ENCODE results near the gene HOXB4.

The HOXB4 gene

DNA sequence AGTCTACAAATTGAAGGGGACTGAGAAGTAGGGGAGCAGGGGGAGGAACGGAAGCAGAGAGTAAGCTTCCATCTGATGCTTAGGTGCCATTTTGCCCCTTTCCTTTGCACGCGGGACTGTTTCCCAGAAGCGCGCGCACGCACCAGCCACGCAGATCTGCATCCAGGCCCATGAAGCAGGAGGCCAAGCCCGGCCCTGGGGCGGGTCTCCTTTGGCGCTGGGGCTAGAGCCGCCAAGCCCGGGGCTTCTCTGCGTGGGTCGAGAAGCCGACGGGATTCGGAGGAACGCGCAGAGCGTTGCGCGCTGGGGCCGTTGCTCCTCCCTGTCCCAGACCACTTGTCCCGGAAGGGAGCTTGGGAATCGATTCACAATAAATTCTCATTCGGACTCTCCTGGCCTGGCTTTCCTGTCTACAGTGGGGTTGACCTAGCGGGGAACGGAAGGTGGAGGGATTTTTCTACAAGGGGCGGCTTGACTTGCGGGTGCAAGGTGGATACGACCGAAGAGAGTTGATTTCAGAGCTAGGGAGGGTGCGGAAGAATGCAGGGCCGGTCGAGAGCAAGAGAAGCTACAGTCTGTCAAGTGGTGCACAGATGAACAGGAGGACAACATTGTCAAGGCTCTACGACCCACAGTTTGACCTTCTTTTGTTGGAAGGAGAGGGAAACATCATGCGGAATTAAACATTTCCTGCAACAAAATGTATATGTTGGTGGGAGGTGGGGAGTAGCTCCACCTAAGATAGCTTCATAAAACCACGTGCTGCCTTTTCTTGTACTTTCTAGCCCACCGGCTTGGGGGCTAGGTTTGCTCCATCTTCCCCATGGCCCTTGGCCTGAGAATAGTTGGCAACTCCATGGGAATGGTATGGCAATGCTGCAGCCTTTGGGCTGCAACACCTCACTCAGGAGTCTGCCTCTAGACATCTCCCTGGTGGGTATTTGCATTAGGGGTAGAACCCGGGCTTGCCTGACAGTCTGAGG is 43.6 kb upstream of the HOXB4 start:
- peaks cover 16 to 37% of the 10 kb centered on the region in 2 donors for H3K27me3 ChIP-seq (ENCODE audit: control insufficient read depth in 2 of 2, insufficient read depth in 2 of 2, low read length in 2 of 2)
- no peaks in the 10 kb centered on the region for H3K36me3 ChIP-seq (ENCODE audit: control insufficient read depth in 2 of 2, insufficient read depth in 2 of 2, low read length in 2 of 2)
- peak overlapping the region in 1 of 2 donors; percentile 49 for H3K9ac ChIP-seq (ENCODE audit: low read depth in 1 of 2, low read length in 2 of 2)

DNA sequence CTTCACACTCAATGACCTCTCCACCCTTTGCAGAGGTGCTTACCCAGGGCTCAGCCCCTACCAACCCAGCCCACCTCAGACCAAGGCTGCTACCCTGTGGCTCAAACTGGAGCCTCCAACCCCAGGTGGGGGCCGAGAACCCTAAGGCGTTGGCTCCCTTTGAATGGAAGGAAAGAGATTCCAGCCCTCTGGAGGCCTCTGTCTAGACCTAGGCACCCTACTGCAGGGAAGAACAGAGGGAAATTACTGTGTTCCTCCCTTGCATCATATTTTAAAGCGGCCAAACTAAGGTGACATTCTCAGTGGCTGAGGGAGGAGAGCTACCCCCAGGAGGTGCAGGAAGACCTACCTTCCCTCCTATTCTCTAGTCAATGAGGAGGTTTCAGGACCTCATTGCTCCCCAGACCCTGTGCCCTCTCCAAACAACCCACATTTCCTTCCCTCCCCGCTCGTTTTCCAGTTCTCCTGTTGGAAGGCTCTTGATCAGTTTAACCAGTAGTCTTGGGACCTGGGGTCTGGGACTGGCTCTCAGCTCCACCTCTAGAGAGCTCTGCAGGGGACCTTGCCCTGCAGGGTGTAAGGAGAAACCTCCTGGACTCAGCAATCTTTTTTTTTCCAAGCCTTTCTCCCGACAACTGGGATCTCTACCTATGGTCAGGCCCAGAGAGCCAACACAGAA is 42.5 kb upstream of the HOXB4 start:
- no peaks in the 10 kb centered on the region for H3K9me3 ChIP-seq (ENCODE audit: control insufficient read depth in 2 of 2, low read length in 2 of 2)
- peaks cover 45 to 46% of the 10 kb centered on the region in 2 donors for H3K4me1 ChIP-seq (ENCODE audit: control insufficient read depth in 2 of 2, insufficient read depth in 2 of 2, low read length in 2 of 2)
- peak overlapping the region; percentile 5 to 71 for H3K27ac ChIP-seq (ENCODE audit: low read depth in 2 of 2, low read length in 2 of 2)
- H3K36me3 ChIP-seq (ENCODE audit: control insufficient read depth in 2 of 2, insufficient read depth in 2 of 2, low read length in 2 of 2): no peaks in the 10 kb centered on the region
- H3K27me3 ChIP-seq (ENCODE audit: control insufficient read depth in 2 of 2, insufficient read depth in 2 of 2, low read length in 2 of 2): peaks cover 27 to 45% of the 10 kb centered on the region in 2 donors
- H3K4me3 ChIP-seq (ENCODE audit: low read length in 2 of 2): peak overlapping the region in 1 of 2 donors; percentile 48
- H3K9ac ChIP-seq (ENCODE audit: low read depth in 1 of 2, low read length in 2 of 2): no peak overlapping the region

More for the DNA sequence above, 43.6 kb upstream of the HOXB4 start:
- H3K4me3 ChIP-seq (ENCODE audit: low read length in 2 of 2): no peak overlapping the region
- peaks cover 42 to 47% of the 10 kb centered on the region in 2 donors for H3K4me1 ChIP-seq (ENCODE audit: control insufficient read depth in 2 of 2, insufficient read depth in 2 of 2, low read length in 2 of 2)
- no peaks in the 10 kb centered on the region for H3K9me3 ChIP-seq (ENCODE audit: control insufficient read depth in 2 of 2, low read length in 2 of 2)
- peak overlapping the region in 1 of 2 donors; percentile 2 for H3K27ac ChIP-seq (ENCODE audit: low read depth in 2 of 2, low read length in 2 of 2)

DNA sequence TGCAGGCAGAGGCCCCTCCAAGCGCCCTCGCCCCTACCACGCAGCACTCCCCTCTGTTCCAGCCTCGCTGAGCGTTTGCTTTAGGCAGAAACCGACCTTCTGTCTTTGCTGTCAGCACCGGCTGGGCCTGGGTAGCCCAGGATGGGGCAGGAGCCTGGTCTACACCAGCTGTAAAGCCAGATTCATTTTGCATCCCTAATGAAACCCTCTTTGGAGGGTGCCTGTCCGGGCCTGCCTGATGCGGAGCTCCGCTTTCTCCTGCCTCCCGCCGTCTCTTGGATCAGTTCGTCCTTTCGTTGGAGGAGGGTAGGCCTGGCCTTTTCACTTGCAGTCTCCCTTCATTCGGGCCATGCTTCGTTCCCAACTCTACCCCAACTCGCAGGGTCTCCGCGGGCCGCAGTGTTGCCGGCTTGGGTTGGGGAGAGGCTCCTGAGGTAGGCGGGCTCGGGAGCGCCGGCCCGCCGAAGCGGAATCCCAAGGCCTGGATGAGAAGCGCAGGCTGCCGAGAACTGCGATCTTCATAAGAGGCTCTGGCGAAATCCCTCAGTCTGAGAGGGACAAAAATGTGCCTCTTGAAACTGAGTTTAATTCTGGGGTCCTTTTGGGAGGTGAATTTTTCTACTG is 41.8 kb upstream of the HOXB4 start:
- peak overlapping the region; percentile 38 to 48 for H3K4me3 ChIP-seq (ENCODE audit: low read length in 2 of 2)
- no peaks in the 10 kb centered on the region for H3K36me3 ChIP-seq (ENCODE audit: control insufficient read depth in 2 of 2, insufficient read depth in 2 of 2, low read length in 2 of 2)
- H3K27me3 ChIP-seq (ENCODE audit: control insufficient read depth in 2 of 2, insufficient read depth in 2 of 2, low read length in 2 of 2): peaks cover 33 to 49% of the 10 kb centered on the region in 2 donors
- H3K9ac ChIP-seq (ENCODE audit: low read depth in 1 of 2, low read length in 2 of 2): peak overlapping the region in 1 of 2 donors; percentile 45
- peak overlapping the region; percentile 63 to 71 for H3K27ac ChIP-seq (ENCODE audit: low read depth in 2 of 2, low read length in 2 of 2)
- no peaks in the 10 kb centered on the region for H3K9me3 ChIP-seq (ENCODE audit: control insufficient read depth in 2 of 2, low read length in 2 of 2)
- H3K4me1 ChIP-seq (ENCODE audit: control insufficient read depth in 2 of 2, insufficient read depth in 2 of 2, low read length in 2 of 2): peaks cover 40 to 42% of the 10 kb centered on the region in 2 donors

DNA sequence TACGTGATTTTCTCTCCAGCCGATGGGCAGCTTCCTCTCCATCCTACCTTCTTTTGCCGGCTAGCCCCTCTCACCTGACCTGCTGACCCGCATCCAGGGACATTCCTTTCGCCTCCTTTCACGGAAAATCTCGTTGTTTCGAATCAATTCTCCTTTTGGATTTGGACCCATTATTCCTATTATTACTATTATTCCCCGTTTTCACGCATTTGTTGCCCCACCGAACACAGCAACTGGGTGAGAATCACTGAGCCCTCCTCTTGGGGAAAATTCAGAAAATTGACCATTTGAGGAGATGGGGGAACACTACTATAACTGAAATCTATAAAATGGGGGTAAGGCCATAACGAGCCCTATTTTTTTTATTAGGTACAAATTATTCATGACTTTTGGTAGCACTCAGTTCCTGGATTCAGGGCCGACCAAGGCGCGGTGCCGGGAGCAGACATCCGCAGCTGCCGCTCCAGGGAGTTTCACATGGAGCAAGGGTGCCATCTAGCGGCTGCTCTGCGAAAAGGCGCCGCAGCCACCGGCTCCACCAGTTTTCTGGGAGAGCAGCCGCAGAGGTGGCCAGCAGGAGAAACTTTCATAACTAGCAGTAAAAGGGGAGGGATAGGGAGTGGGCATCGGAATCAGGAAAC is 40.2 kb upstream of the HOXB4 start:
- peak overlapping the region; percentile 56 to 61 for H3K4me3 ChIP-seq (ENCODE audit: low read length in 2 of 2)
- no peaks in the 10 kb centered on the region for H3K36me3 ChIP-seq (ENCODE audit: control insufficient read depth in 2 of 2, insufficient read depth in 2 of 2, low read length in 2 of 2)
- no peaks in the 10 kb centered on the region for H3K9me3 ChIP-seq (ENCODE audit: control insufficient read depth in 2 of 2, low read length in 2 of 2)
- peak overlapping the region; percentile 13 to 24 for H3K9ac ChIP-seq (ENCODE audit: low read depth in 1 of 2, low read length in 2 of 2)
- peak overlapping the region; percentile 76 for H3K27ac ChIP-seq (ENCODE audit: low read depth in 2 of 2, low read length in 2 of 2)
- H3K27me3 ChIP-seq (ENCODE audit: control insufficient read depth in 2 of 2, insufficient read depth in 2 of 2, low read length in 2 of 2): peaks cover 42 to 46% of the 10 kb centered on the region in 2 donors
- peaks cover 44 to 47% of the 10 kb centered on the region in 2 donors for H3K4me1 ChIP-seq (ENCODE audit: control insufficient read depth in 2 of 2, insufficient read depth in 2 of 2, low read length in 2 of 2)

DNA sequence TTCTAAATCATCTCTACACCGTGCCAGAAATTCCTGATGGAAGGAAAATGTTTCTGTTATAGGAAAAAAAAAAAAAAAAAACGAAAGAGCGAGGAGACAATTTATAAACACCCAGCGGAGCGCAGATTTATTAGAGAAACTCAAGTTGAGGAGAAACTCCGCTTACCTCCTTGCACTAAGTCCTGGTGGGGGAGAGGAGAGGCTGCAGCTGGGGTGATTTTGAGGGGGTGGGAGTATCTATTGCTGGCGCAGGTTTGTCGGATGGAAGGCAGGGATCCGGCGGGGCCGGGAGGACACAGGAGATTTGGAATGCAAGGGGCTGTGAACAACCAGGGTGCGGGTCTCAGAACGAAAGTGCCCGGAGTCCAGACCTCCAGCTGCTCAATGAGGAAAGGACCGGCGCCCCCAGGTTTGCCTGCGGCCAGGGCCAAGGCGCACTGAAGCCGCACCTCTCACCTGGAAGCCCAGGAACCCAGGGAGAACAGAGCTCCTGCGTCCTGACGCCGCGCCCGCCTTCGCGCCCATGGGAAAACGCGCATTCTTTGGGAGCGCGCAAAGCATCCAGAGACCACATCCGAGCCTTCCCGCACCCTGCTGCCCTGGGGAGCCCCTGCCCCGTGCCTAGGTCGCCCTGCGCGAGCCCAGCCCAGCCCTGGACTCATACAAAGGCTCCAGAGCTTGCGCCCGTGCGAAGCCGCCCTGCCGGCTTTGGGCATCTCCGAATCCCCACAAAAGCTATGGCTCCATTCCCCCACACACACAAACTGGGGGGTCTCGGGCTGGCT is 39.5 kb upstream of the HOXB4 start:
- Histone ChIP-seq H3K27ac (ENCODE audit: low read depth in 2 of 2, low read length in 2 of 2) (no peak overlapping the region), H3K4me3 (ENCODE audit: low read length in 2 of 2) (peak overlapping the region; percentile 34 to 50), H3K9me3 (ENCODE audit: control insufficient read depth in 2 of 2, low read length in 2 of 2) (no peaks in the 10 kb centered on the region), H3K36me3 (ENCODE audit: control insufficient read depth in 2 of 2, insufficient read depth in 2 of 2, low read length in 2 of 2) (no peaks in the 10 kb centered on the region), H3K27me3 (ENCODE audit: control insufficient read depth in 2 of 2, insufficient read depth in 2 of 2, low read length in 2 of 2) (peaks cover 43% of the 10 kb centered on the region in 2 donors), H3K9ac (ENCODE audit: low read depth in 1 of 2, low read length in 2 of 2) (peak overlapping the region; percentile 24 to 25), H3K4me1 (ENCODE audit: control insufficient read depth in 2 of 2, insufficient read depth in 2 of 2, low read length in 2 of 2) (peaks cover 44 to 47% of the 10 kb centered on the region in 2 donors)

DNA sequence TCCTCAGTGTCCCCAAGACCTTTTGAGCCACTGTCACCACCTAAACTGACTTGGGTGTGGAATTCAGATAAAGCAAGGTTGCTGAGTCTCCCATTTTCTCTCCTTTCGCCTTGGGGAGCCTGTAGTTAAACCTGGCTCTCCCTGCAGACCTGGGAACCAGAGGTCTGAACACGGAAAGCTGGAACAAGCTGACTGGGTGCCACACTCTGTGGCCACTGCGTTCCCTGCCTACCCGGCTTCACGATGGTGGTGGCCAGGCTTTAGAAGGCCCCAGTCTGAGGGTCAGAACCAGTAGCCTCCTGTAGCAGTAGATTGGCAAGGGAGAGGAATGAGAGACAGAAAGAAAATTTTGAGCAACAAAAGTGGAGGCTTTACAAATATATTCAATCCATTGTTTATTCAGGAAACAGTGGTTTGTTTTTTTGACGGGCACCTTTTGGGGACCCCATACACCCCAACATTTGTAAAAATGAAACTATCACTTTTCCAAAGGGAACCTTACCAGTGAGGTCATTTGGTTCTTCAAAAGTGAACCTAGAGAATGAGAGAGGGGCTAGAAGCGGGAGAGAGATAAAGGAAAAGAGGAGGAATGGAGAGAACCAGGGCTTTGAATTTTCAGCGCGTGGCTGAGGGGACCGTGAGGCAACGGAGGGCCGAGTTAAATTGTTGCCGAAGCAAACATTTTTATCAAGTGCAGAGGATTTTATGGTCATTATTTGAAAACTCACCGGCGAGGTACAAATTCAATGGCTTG is 38.7 kb upstream of the HOXB4 start:
- Histone ChIP-seq H3K4me1 (ENCODE audit: control insufficient read depth in 2 of 2, insufficient read depth in 2 of 2, low read length in 2 of 2) (peaks cover 41 to 47% of the 10 kb centered on the region in 2 donors), H3K27ac (ENCODE audit: low read depth in 2 of 2, low read length in 2 of 2) (peak overlapping the region in 1 of 2 donors; percentile 27), H3K9me3 (ENCODE audit: control insufficient read depth in 2 of 2, low read length in 2 of 2) (no peaks in the 10 kb centered on the region), H3K9ac (ENCODE audit: low read depth in 1 of 2, low read length in 2 of 2) (peak overlapping the region in 1 of 2 donors; percentile 25), H3K27me3 (ENCODE audit: control insufficient read depth in 2 of 2, insufficient read depth in 2 of 2, low read length in 2 of 2) (peaks cover 43 to 46% of the 10 kb centered on the region in 2 donors), H3K4me3 (ENCODE audit: low read length in 2 of 2) (peak overlapping the region; percentile 34 to 50), H3K36me3 (ENCODE audit: control insufficient read depth in 2 of 2, insufficient read depth in 2 of 2, low read length in 2 of 2) (no peaks in the 10 kb centered on the region)

DNA sequence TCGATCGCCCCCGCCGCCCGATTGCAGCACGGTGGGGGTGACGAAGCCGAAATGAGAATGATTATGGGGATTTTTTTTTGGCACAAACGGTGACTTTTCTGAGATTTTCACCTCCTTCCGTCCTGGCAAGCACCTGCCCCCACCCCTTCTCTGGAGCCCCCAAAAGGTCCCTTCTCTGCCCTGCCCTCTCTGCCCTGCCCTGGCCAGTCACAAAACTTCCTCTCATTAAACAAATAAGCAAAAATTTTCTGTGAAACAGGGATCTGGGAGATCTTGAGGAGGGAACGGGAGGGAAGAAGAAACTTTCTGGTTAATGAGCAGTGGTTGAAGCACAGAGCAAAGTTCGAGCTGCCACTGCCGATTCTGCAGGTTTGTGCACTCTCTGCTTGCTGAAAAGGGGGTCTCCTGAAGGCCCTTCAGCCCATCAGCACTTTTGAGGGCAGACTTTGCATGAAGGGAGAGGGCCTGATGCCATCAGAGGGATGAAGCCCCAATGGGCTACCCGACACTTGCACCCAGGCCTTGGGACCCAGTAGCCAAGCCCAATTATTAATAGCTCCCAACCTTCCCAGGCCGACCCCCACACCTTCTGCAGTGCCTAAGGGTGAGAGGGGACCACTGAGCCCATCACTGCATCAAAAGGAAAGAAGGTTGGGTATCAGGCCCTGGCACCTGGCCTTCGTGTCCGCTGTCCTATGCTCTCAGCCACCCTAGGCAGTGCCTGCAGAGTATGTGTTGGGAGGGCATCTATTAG is 38.0 kb upstream of the HOXB4 start:
- no peaks in the 10 kb centered on the region for H3K9me3 ChIP-seq (ENCODE audit: control insufficient read depth in 2 of 2, low read length in 2 of 2)
- H3K4me3 ChIP-seq (ENCODE audit: low read length in 2 of 2): peak overlapping the region; percentile 6 to 62
- H3K27me3 ChIP-seq (ENCODE audit: control insufficient read depth in 2 of 2, insufficient read depth in 2 of 2, low read length in 2 of 2): peaks cover 35 to 46% of the 10 kb centered on the region in 2 donors
- H3K36me3 ChIP-seq (ENCODE audit: control insufficient read depth in 2 of 2, insufficient read depth in 2 of 2, low read length in 2 of 2): no peaks in the 10 kb centered on the region
- no peak overlapping the region for H3K9ac ChIP-seq (ENCODE audit: low read depth in 1 of 2, low read length in 2 of 2)
- H3K27ac ChIP-seq (ENCODE audit: low read depth in 2 of 2, low read length in 2 of 2): peak overlapping the region in 1 of 2 donors; percentile 27
- peaks cover 37 to 41% of the 10 kb centered on the region in 2 donors for H3K4me1 ChIP-seq (ENCODE audit: control insufficient read depth in 2 of 2, insufficient read depth in 2 of 2, low read length in 2 of 2)
